GM21723 (cell line): ENCODE measurements around the gene FKBP1B.
"Not testable (repeated sequence)": the region's sequence is repeated elsewhere in the genome, so short reads cannot be mapped to it uniquely, and the experiment has no call there.

Experiments
- ATAC-seq: cut with Tn5 transposase; IDR thresholded peaks from one replicate; pipeline ENCODE4 v1.9.1; 2021; ENCODE audit warnings: mild to moderate bottlenecking, moderate library complexity; ENCODE audit not compliant: unreplicated experiment

FKBP1B gene

GRCh38 chr2:24049485-24050021, at the start of gene FKBP1B:
Gene FKBP1B (plus strand): TSS chr2:24049741. CDS start chr2:24049850, 109 bp downstream.
- no peak for ATAC-seq

- ATAC-seq: no peak
Measured at GRCh38 chr2:24007693-24008092, 41.8 kb upstream of the FKBP1B start.

- ATAC-seq: no peak
Measured at GRCh38 chr2:24008672-24009366, 40.7 kb upstream of the FKBP1B start.

GRCh38 chr2:24009367-24009679, 40.2 kb upstream of the FKBP1B start:
- ATAC-seq: no peak

- ATAC-seq: no peak
Measured at GRCh38 chr2:24009680-24010476, 39.7 kb upstream of the FKBP1B start, which contains the start of gene MFSD2B. Gene MFSD2B (plus strand): TSS chr2:24010085. CDS start chr2:24010097, 12 bp downstream.

- no peak for ATAC-seq
Measured at GRCh38 chr2:24010477-24011249, 38.9 kb upstream of the FKBP1B start.

GRCh38 chr2:24011250-24012104, 38.1 kb upstream of the FKBP1B start:
- ATAC-seq: no peak

GRCh38 chr2:24012521-24013188, 36.9 kb upstream of the FKBP1B start:
- no peak for ATAC-seq

GRCh38 chr2:24014902-24015301, 34.6 kb upstream of the FKBP1B start:
- ATAC-seq: not testable (repeated sequence)

GRCh38 chr2:24015562-24016375, 33.8 kb upstream of the FKBP1B start:
- no peak for ATAC-seq

- ATAC-seq: no peak
Measured at GRCh38 chr2:24016376-24016761, 33.2 kb upstream of the FKBP1B start.

- ATAC-seq: no peak
Measured at GRCh38 chr2:24016853-24017703, 32.5 kb upstream of the FKBP1B start.

GRCh38 chr2:24017711-24018110, 31.8 kb upstream of the FKBP1B start:
- ATAC-seq: no peak

- ATAC-seq: no peak
Measured at GRCh38 chr2:24018241-24018640, 31.3 kb upstream of the FKBP1B start.

GRCh38 chr2:24019729-24020128, 29.8 kb upstream of the FKBP1B start:
- no peak for ATAC-seq

- no peak for ATAC-seq
Measured at GRCh38 chr2:24020244-24020643, 29.3 kb upstream of the FKBP1B start.

- no peak for ATAC-seq
Measured at GRCh38 chr2:24021122-24021998, 28.2 kb upstream of the FKBP1B start.
